NCI-H446 treated with DMSO at 0.1 percent for 48 hours (cell line): ENCODE measurements around the gene PPARD.
"Not testable (repeated sequence)": the region's sequence is repeated elsewhere in the genome, so short reads cannot be mapped to it uniquely, and the experiment has no call there.

ENCODE experiments used
- DNase-seq: peaks from one replicate; lab custom pipeline; 2025; lab: John Stamatoyannopoulos, UW

Gene PPARD

DNA sequence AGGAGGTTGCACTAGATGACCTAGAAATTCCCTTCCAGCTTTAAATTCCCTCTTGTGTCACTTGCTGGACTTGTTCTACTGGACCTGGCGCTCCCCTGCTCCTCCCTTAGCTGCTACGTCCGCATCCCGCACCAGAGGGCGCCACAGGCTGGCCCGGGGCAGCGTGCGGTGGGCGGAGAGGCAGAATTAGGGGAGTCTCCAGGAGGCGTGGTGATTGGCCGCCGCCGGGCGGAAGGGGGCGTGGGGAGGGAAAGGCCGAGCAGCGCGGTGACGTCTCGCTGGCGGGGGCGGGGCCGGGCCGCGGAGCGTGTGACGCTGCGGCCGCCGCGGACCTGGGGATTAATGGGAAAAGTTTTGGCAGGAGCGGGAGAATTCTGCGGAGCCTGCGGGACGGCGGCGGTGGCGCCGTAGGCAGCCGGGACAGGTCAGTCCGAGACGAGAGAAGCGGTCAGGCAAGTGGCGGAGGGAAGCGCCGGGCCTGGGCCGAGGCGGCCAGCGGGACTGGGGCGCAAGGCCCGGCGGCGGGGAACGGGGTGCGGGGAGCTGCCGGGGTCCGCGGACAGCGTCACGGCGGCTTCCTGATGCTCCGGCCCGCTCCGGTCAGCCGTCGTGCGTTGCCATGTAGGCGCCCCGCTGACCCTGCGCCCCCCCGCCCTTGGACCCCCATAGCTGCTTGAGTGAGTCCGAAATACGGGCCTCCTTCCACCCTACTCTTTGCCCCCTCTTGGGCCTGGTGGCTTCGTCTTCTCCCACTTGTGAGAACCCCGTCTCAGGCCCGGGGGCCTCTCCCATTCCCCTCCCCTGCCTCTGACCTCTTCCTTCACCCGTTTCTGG, at the start of gene PPARD:
PPARD (plus strand) TSS at position 301 of the 834 bp plus-strand sequence. CDS start 68,530 bp downstream, outside the sequence.
- DNase-seq: peak; percentile 89

DNA sequence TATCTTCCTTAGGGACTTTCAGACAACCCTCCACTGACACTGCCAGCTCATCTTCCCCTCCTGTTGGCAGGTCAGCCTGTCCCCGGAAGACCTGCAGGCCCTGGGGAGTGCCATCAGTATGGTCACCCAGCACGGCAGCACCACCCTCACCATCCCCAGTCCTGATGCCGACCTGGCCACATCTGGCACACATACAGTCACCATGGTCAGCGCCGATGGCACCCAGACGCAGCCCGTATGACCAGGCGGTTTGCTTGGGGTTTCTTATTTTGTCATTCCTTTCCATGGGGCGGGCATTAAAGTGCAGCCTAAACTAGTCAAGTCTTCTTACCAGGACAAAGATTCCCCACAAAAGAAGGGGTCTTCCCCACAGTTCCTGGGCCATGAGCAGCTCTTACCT, 48.7 kb upstream of the PPARD start:
- DNase-seq: no peak

DNA sequence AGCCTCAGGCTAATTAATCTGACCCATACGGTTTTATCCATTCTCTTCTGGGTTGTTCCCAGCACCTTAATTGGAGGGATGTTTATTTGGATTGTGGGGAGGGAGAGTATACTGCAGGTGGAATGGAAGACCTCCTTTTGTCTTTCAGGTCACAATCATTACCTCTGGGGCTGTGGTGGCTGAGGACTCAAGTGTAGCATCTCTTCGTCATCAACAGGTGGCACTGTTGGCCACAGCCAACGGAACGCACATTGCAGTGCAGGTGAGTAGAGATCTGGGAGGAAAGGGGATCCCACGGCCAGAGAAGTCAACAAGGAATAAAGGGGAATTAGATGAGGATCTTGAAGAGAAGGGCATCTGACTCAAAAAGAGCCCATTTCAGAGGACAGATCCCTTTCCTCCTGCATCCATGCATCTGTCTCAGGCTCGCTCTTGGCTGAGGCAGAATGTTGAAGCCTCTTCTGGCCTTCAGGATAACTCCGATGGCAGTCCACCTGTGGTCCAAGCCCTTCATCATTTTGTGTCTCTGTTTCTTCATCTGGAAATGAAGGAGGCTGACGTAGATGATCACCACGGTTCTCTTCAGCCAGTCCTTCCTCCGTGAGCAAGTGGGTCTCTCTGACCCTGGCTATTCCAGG, 47.9 kb upstream of the PPARD start:
- DNase-seq: no peak

DNA sequence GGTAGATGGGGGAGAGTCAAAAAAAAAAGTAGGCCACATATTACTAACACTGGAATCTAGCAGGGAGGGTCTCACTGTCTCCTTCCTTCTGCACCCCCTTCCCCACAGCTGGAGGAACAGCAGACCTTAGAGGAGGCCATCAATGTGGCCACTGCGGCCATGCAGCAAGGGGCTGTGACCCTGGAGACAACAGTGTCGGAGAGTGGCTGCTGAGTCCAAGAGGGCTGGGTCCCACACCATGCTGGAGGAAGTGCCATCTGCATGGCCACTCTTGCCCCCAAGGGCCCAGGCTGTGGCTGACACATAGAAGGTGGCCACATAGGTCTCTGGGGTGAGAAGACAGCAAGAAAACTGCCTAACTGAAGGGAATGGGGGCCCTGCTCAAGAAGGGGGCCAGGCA, 47.3 kb upstream of the PPARD start:
- no peak for DNase-seq

DNA sequence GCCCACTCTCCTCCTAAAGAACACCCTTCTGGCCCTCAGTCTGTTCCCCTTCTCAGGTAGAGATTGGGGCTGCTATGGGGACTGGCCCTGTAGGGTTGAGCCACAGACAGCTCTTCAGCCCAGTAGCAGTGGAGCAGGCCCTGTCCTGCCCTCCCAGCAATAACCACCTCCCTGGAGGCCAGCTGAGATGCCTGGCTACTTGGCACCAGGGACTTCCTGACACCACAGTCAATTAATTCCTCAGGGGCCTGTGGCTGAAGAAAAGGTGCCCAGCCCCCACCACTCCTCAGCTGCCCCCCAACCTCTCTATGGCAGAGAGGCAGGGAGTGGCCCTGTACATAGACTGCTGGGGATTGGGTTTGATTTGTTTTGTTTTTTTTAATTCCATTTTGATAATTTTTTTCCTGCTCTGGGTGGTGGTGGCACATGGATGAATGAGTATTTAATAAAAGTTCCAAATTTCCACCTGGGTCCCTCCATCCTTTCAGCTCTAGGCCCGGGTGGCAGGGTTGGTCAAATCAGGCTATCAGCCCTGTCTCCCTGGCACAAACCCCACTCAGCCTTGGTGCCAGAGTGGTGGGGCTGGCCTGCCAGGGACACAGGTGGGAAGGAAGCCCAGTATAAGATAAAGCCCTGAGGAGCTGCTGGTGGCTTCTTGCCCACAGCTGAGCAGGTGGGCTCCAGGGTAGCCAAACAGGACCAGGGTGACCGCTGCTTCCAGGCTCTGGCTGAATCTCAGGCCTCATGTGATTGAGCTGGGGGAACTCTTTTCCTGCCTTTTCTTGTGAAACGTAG, 46.6 kb upstream of the PPARD start:
- DNase-seq: no peak

DNA sequence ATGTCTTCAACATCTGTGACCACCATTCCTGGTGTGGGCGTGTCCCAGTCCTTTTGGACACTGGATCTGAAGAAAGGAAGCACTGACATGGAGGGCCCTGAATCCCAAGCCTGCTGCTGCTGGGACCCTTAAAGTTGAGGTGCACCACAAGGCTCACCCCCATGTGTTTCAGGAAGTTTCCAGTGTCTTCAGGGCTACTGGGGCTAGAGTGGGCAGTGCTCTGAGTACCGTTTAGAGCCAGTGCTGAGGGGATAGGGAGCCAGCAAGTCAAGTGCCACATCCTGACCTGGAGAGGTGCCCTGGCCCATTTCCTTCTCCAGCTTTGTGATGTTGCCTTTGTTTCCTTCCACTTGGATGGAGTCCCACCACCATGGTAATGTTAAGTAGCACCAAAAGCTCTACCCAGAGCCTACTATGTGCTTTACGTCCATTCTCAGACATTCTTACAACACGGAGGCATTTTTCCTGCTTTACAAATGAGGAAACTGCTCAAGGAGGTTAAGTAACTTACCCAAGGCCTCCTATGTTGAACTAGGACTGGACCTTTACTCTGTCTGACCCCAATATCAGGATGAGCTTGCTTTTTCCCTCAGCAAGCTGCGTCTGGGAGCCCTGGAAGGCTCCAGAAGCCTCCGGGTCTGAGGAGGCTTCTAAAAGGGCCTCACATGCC, 45.3 kb upstream of the PPARD start:
- no peak for DNase-seq

DNA sequence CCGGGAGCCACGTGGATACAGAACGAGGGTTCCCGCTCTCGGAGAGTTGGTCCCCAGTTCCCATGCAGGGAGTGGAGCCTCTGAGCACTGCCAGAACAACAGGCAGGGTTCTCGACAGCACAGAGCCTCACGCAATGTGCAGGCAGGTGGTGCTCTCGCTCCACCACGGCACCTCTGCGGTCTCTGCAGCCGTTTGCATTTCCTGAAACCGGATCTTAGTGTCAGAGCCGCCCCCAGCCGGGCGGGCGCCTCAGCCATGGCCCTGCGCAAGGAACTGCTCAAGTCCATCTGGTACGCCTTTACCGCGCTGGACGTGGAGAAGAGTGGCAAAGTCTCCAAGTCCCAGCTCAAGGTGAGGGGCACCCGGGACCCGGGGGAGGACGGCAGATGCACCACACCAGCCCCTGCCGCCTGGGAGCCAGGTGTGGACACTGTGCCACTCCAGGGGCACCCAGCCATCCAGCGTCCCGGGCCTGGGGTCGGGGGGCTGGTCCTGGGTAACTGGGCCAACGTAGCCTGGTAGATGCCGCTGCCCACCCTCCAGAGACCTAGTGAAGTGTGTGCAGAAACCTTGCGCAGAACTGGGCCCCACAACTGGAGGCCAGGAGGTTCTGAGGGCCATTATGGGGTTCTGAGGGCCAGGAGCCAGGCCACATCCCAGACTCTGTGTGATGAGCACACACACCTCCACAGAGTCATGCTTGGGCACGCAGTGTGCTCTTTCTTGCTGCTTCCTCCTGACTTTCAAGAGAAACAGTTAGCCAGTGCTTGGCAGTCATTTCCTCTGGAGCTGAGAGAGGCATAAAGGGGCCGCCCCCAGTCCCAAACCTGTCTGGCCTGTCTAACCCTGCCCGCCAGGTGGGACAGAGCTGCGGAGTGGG, 44.5 kb upstream of the PPARD start, which contains the start of gene DEF6:
DEF6 (plus strand) TSS at position 218 of the 881 bp plus-strand sequence; CDS start at position 257, 39 bp downstream.
- DNase-seq: no peak

DNA sequence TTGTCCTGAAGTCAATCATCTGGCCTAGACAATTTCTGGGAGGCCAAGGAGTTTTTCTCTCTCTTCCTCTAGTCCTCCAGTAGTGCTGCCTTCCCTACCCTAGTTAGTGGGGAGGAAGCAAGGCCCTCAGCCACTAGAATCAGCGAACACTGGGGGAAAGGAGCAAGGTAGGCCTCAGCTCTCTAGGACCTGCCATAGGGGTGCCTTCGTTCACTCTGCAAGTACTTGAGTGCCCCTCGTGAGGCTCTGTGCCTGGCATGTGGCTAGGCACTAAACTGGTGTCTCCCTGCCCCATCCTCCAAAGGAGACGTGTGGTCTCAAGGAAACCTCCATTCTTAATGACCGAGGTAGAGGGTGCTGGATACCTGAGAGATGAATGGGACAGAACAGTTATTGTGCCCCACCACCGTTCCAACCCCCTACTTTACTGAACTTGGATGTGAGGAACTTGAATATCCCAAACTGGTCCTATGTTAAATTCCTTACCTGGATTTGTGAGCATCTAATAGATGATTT, 43.7 kb upstream of the PPARD start:
- DNase-seq: no peak

DNA sequence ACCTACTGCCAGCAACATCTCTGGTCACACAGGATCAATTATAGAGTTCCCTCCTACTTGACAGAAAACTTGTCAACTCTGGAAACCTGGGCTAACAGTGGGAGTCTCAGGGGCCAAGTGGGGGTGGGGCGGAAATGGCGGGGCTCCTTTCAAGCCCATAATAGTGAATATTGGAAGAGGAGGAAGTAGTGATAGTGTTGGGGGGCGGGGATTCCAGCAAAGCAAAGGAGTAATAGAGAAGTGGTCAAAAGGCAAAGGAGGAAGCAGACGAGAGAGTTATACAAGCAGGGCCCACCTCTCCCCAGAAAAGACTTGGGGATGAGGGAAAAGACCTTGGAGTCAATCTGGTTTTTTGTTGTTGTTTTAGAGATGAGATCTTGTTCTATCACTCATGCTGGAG, 42.7 kb upstream of the PPARD start:
- DNase-seq: no peak

DNA sequence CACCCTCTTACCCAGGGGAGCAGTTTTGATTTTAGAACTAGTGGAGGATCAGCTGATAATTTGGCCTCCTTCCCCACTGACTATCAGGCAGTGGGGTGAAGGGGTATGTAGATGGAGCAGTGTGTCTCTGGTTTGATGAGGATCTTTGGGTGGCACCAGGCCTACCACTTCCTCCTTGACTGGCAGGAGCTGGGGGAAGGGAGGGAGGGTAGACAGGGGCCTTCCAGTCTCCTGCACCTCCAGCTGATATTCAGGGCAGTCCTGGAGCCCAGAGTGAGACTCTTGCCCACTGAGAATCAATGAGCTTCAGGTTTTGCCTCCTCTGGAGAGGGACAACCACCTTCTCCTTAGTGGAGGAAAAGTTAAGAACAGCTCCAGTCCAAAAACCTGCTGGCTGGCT, 41.5 kb upstream of the PPARD start:
- DNase-seq: no peak

DNA sequence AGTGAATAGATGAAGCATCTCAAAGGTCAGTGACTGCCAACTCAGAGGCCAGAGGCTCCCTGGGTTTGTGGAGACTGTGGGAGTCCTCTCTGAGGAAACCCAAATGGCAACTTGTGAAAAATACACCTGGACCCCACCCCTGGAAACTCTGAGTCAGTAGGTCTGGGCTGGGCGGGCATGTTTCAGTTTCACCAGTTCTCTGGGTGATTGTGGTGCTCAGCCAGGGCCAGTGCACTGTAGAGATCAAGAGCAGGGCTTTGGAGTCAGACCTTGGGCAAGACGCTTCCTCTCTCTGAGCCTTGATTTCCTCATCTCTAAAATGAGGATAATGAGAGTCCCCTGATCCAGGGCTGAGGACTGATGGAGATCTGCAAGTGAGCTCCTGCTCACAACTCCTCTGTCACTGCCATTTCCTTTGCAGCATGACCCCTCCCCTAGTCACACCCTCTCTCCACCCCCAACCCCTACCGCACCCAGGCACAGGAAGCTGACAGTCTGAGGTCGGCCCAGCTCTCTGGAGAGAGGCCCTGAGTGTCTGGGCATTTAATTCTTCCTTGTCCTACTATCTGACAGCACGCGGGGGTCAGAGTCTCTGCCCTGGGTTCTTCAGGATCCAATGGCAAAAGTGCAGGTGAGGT, 39.6 kb upstream of the PPARD start:
- no peak for DNase-seq

DNA sequence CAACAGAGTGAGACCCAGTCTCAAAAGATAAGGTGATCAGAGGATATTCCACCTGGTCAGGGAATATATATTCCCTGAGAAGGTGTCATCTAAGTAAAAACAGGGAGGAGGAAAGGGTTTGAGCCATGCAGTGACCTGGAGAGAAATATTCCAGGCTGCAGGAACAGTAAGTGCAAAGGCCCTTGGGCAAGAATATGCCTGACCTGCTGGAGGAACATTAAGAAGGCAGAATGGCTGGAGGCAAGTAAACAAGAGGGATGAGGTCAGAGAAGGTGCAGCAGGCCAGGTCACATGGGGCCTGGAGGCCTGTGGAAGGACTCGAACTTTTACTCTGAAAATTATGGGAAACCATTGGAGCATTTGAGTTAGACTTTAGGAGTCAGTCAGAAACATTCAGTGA, 38.1 kb upstream of the PPARD start:
- no peak for DNase-seq

DNA sequence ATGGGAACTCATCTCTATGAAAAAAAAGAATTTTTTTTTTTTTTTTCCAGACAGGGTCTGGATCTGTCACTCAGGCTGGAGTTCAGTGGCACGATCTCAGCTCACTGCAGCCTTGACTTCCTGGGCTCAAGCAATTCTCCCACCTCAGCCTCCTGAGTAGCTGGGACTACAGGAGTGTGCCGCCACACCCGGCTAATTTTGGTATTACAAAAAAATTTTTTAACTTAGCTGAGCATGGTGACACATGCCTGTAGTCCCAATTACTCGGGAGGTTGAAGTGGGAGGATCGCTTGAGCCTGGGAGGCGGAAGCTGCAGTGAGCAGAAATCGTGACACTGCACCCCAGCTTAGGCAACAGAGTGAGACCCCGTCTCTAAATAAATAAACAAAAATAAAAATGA, 37.2 kb upstream of the PPARD start:
- DNase-seq: no peak

DNA sequence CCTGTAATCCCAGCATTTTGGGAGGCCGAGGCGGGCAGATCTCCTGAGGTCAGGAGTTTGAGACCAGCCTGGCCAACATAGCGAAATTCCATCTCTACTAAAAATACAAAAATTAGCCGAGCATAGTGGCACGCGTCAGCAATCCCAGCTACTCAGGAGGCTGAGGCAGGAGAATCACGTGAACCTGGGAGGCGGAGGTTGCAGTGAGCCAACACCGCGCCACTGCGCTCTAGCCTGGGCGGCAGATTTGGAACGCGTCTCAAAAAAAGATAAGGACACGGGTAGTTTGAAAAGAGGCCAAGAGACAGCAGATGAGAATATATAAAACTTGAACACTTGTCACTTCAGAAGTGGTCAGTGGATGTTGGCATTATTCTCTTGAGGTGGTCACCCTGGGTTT, 35.2 kb upstream of the PPARD start:
- not testable (repeated sequence) for DNase-seq

DNA sequence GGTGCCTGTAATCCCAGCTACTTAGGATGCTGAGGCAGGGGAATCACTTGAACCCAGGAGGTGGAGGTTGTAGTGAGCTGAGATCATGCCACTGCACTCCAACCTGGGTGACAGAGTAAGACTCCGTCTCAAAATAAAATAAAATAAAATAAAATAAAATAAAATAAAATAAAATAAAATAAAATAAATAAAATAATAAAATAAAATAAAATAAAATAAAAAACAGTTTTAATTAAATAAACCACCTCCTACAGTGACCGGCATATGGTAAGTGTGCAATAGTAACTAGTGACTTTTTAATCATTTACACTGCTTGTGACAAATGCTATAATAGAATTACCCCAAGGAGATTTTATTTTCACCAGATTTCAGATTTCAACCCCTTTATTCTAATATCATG, 33.8 kb upstream of the PPARD start:
- DNase-seq: not testable (repeated sequence)

DNA sequence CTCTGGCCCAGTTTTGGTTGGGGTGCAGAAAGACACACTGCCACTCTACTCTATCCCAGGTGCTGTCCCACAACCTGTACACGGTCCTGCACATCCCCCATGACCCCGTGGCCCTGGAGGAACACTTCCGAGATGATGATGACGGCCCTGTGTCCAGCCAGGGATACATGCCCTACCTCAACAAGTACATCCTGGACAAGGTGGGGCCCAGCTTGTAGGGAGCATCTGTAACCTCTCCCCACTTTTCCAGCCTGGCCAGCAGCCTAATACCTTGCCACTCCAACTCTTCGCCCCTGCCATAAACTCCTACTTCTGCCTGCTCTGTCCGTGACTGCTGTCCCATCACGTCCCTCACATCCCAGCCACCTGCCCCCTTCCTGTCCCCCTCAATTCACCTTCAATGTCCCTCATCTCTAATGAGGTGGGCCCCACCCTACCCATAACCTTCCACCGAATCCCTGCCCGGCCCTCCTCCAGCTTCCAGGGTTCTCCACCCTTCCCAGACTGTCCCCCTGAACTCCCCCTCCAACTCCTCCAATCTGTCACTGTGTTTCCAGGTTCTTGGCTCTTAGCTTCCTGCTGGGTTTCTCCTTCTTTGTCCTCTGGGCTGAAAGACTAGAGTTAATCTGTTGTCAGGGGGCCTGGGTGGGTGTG, 32.6 kb upstream of the PPARD start:
- DNase-seq: no peak

DNA sequence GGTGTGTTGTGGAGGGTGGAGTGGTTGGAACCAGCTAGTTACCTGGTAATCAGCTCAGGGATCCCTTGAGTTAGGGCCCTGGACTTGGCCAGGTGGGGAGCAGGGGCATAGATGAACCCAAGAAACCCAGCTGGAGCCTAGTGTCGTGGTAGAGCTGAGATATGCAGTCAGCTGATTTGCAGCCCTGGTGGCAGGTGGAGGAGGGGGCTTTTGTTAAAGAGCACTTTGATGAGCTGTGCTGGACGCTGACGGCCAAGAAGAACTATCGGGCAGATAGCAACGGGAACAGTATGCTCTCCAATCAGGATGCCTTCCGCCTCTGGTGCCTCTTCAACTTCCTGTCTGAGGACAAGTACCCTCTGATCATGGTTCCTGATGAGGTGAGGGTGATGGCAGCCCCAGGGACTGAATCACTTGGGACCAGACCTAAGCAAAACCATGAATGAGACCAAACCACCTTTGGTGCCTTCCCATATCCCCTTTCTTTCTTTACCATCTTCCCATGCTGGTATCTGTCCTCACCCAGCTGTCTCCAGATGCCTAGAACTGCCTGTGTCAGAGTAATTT, 32.0 kb upstream of the PPARD start:
- DNase-seq: no peak

DNA sequence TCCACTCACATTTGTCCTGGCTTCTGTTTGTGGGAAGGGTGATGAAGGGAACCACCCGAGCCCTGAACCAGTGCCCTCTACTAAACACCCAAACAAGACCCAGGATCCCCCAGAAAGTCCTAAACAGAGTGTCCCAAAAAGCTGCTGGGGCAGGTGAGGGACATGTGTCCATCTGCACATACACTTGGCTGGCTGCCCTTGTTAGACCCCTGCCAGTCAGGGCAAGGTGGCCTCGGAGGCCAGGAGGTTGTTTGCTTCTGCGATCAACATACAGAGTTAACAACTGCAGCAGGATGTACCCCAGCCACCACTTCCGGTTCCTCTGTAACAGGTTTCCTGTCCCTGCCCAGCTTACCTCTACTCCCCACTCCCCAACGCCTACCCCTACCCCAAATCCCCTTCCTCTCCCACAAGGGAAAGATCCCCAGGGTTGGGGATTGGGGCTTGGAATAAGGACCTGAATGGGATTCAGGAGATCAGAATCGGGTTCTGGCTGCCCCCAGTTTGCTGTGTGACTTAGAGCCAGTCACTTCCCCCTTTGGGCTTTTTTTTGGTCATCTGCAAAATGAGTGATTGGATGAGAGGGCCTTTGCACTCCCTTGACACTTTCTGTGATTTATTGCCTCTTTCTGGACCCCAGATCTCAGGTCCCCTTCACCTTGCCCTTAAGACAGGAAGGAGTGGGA, 30.8 kb upstream of the PPARD start:
- DNase-seq: no peak
